B cell (primary cell): ENCODE data around the gene MDP1. TPM values are rescaled to one million over a fixed set of nuclear protein-coding genes. Genes with fewer than 3 reads are reported as not detected.

Experiments
- ATAC-seq: fragments of 200-7000 bp; cut with Tn5 transposase; one replicate; pipeline ENCODE4 v1.10.0; 2021; ENCODE audit warnings: low read depth, mild to moderate bottlenecking, moderate number of reproducible peaks, moderate library complexity
- CTCF ChIA-PET: fragments of 350-600 bp; sonication (Branson Sonifier 250); formaldehyde crosslinking; loops from one replicate; lab custom pipeline; 2021; ENCODE audit warnings: antibody characterized with exemption, inconsistent platforms; lab: Charles Lee
- POLR2A ChIA-PET: fragments of 350-600 bp; sonication (Branson Sonifier 250); formaldehyde crosslinking; loops from one replicate; lab custom pipeline; 2021; ENCODE audit warnings: antibody characterized with exemption; lab: Charles Lee
- DNase-seq: peaks from one replicate; pipeline ENCODE4 v3.0.0; 2013
- H2AFZ ChIP-seq: 2 replicates; pipeline ENCODE4 v1.6.1; 2012; ENCODE audit warnings: mild to moderate bottlenecking, low read depth, low read length; ENCODE audit not compliant: insufficient read depth, poor library complexity, severe bottlenecking
- H3K27ac ChIP-seq, 2 donors: 1 replicate in 1 of 2; 2 replicates in 1 of 2; pipeline ENCODE4 v1.5.1; 2012 to 2013; ENCODE audit warnings: low read length in 2 of 2, mild to moderate bottlenecking in 2 of 2, moderate library complexity in 1 of 2
- H3K27me3 ChIP-seq, 4 experiments: fragments of 200-600 bp in 1 of 4; sonication (generic) in 1 of 4; replicated peaks in 1 of 4; 1 replicate in 2 of 4; 2 replicates in 2 of 4; pipeline versions ENCODE4 v1.6.1 to v1.7.0; 2013 to 2016; ENCODE audit warnings: low read length in 3 of 4, mild to moderate bottlenecking in 2 of 4, mixed read lengths in 1 of 4, moderate library complexity in 1 of 4; ENCODE audit not compliant: insufficient read depth in 4 of 4, control insufficient read depth in 3 of 4; ENCODE audit errors: control extremely low read depth in 1 of 4
- H3K36me3 ChIP-seq, 2 experiments: replicated peaks in 1 of 2; 1 replicate in 1 of 2; 2 replicates in 1 of 2; pipeline versions ENCODE4 v1.6.1 to v1.7.1; 2013; ENCODE audit warnings: low read length in 1 of 2; ENCODE audit not compliant: insufficient read depth in 2 of 2, control insufficient read depth in 1 of 2; ENCODE audit errors: control extremely low read depth in 1 of 2, extremely low read depth in 1 of 2
- H3K4me1 ChIP-seq, 2 donors: fragments of 200-600 bp in 1 of 2; sonication (generic) in 1 of 2; 1 replicate in 1 of 2; 2 replicates in 1 of 2; pipeline versions ENCODE4 v1.5.1 to v1.6.1; 2013 to 2017; ENCODE audit warnings: low read length in 2 of 2; ENCODE audit not compliant: control insufficient read depth in 2 of 2, insufficient read depth in 2 of 2
- H3K4me2 ChIP-seq: replicated peaks from 2 replicates; pipeline ENCODE3; 2012; ENCODE audit warnings: mild to moderate bottlenecking, low read depth, low read length; ENCODE audit not compliant: poor library complexity, severe bottlenecking
- H3K4me3 ChIP-seq, 5 experiments: fragments of 200-600 bp in 1 of 5; sonication (generic) in 1 of 5; 1 replicate in 3 of 5; 2 replicates in 2 of 5; pipeline versions ENCODE4 v1.5.1 to v1.7.0; 2011 to 2016; ENCODE audit warnings: low read length in 4 of 5, mild to moderate bottlenecking in 4 of 5, low read depth in 2 of 5, control low read depth in 1 of 5, moderate library complexity in 1 of 5; ENCODE audit not compliant: insufficient read depth in 1 of 5; ENCODE audit errors: control extremely low read depth in 1 of 5, extremely low read depth in 1 of 5
- H3K79me2 ChIP-seq: fragments of 200-600 bp; sonication (generic); one replicate; pipeline ENCODE4 v1.6.0; 2016; ENCODE audit warnings: low read length; ENCODE audit not compliant: control insufficient read depth, insufficient read depth
- H3K9ac ChIP-seq: fragments of 200-600 bp; sonication (generic); 2 replicates; pipeline ENCODE4 v1.6.1; 2017; ENCODE audit warnings: mild to moderate bottlenecking, low read length, moderate library complexity
- H3K9me3 ChIP-seq, 3 donors: one replicate each; pipeline versions ENCODE4 v1.6.1 to v1.7.1; 2013; ENCODE audit warnings: low read length in 2 of 3; ENCODE audit not compliant: control insufficient read depth in 2 of 3, insufficient read depth in 1 of 3; ENCODE audit errors: control extremely low read depth in 1 of 3
- H4K20me1 ChIP-seq: 2 replicates; pipeline ENCODE4 v1.6.0; 2012; ENCODE audit warnings: mild to moderate bottlenecking, low read length; ENCODE audit not compliant: insufficient read depth, control insufficient read depth, poor library complexity, severe bottlenecking
- H3K27ac Mint-ChIP-seq: one replicate; pipeline ENCODE4 v1.8.0; 2021; ENCODE audit warnings: mixed read lengths
- H3K27me3 Mint-ChIP-seq: one replicate; pipeline ENCODE4 v1.8.0; 2021; ENCODE audit warnings: mixed read lengths
- H3K4me1 Mint-ChIP-seq: one replicate; pipeline ENCODE4 v1.8.0; 2021; ENCODE audit warnings: mixed read lengths
- H3K4me3 Mint-ChIP-seq: one replicate; pipeline ENCODE4 v1.8.0; 2021; ENCODE audit warnings: mixed read lengths
- H3K9me3 Mint-ChIP-seq: one replicate; pipeline ENCODE4 v1.8.0; 2022; ENCODE audit warnings: mixed read lengths; ENCODE audit not compliant: insufficient read depth
- CTCF ChIP-seq: fragments of 200-600 bp; IDR thresholded peaks from one replicate; pipeline ENCODE4 v1.8.0; 2022; ENCODE audit warnings: antibody characterized with exemption, mild to moderate bottlenecking
- EZH2 ChIP-seq: IDR thresholded peaks from 2 replicates; pipeline ENCODE4 v1.6.1; 2012; ENCODE audit warnings: borderline replicate concordance, low read depth, mild to moderate bottlenecking, moderate library complexity, low read length; ENCODE audit not compliant: insufficient read depth, poor library complexity, severe bottlenecking
- WGBS: methylation state at CpG from one replicate; pipeline ENCODE4 v1.1.5; 2013; ENCODE audit warnings: missing lambda C conversion rate; ENCODE audit not compliant: insufficient coverage; 5-methylcytosine and 5-hydroxymethylcytosine counted together
- intact Hi-C: fragments of 100-400 bp; cut with micrococcal nuclease; formaldehyde crosslinking; loops from one replicate; pipeline ENCODE4 v1.10.0; 2022
- polyA plus RNA-seq: library from polyadenylated mRNA; depleted of rRNA; stranded (reverse); fragments of >200 nt; gene quantifications from 2 replicates; pipeline ENCODE4 v1.2.3, GENCODE V29; 2012
- total RNA-seq, 2 donors: library from RNA; stranded (reverse); fragments of 120-200 nt in 1 of 2; gene quantifications; 1 replicate in 1 of 2; 2 replicates in 1 of 2; pipeline versions ENCODE4 v1.2.3 to v1.2.4, GENCODE V29; 2013 to 2022

The MDP1 gene
- total and polyA plus RNA-seq, 2 donors (not counting 1 experiment from before 2014, with no cell fraction given) = 11.3 to 28.1 TPM

- Mint-ChIP-seq H3K9me3 (no peaks in the 10 kb centered on the region), H3K27me3 (no peaks in the 10 kb centered on the region), H3K4me3 (no peak overlapping the region), H3K4me1 (peaks cover 81% of the 10 kb centered on the region), H3K27ac (peak overlapping the region; percentile 0)
- H3K9ac ChIP-seq = no peak overlapping the region
- no CpG with 5 or more reads among the region's 5 CpGs for WGBS
- H3K79me2 ChIP-seq = peaks cover 64% of the 10 kb centered on the region
- intact Hi-C loops = no loop called here
- peaks cover 40 to 44% of the 10 kb centered on the region in 2 donors for H3K4me1 ChIP-seq
- no peak overlapping the region for H2AFZ ChIP-seq
- no peak for ATAC-seq
- no peaks in the 10 kb centered on the region for H3K9me3 ChIP-seq
- H3K27me3 ChIP-seq = no peaks in the 10 kb centered on the region
- H3K27ac ChIP-seq = peak overlapping the region in 1 of 2 donors; percentile 41
- H3K4me3 ChIP-seq = no peak overlapping the region
- ChIA-PET CTCF (interaction anchor here (1.4 to 3.2 kb wide), 4 partner anchors 20 to 196 kb away, joined by 5 to 10 read pairs (median 7); partner anchors contain the start of gene MDP1), POLR2A (interaction anchor here (0.5 kb wide), 1 partner anchor 85 kb away, joined by 3 read pairs; no protein-coding TSS in a partner anchor)
- peaks cover 2 to 61% of the 10 kb centered on the region in 2 experiments for H3K36me3 ChIP-seq
- TF ChIP-seq CTCF (no peak), EZH2 (no peak)
- H4K20me1 ChIP-seq = peaks cover 38% of the 10 kb centered on the region
- no peak for DNase-seq
- no peak overlapping the region for H3K4me2 ChIP-seq
Measured at GRCh38 chr14:24235804-24236688, 20.2 kb upstream of the MDP1 start.
